Mesendoderm (in vitro differentiated cells): ENCODE data around the gene DNMBP.

Experiments used
- DNase-seq: peaks from one replicate; pipeline ENCODE4 v3.0.0; 2013
- H2AK5ac ChIP-seq: 2 replicates; pipeline ENCODE4 v1.6.1; 2013; ENCODE audit warnings: low read length, inconsistent platforms
- H2BK120ac ChIP-seq: 2 replicates; pipeline ENCODE4 v1.6.1; 2013; ENCODE audit warnings: low read depth, mild to moderate bottlenecking, low read length, moderate library complexity, mixed read lengths
- H2BK15ac ChIP-seq: replicated peaks from 2 replicates; pipeline ENCODE4 v1.6.1; 2013; ENCODE audit warnings: low read depth, mild to moderate bottlenecking, moderate library complexity
- H2BK5ac ChIP-seq: 2 replicates; pipeline ENCODE4 v1.6.1; 2013; ENCODE audit warnings: low read length, inconsistent platforms
- H3K18ac ChIP-seq: 2 replicates; pipeline ENCODE4 v1.6.1; 2013; ENCODE audit warnings: mild to moderate bottlenecking, low read length, mixed read lengths
- H3K23ac ChIP-seq: one replicate; pipeline ENCODE4 v1.6.1; 2013; ENCODE audit warnings: low read length
- H3K27ac ChIP-seq: 2 replicates; pipeline ENCODE4 v1.5.1; 2013; ENCODE audit warnings: low read depth, mild to moderate bottlenecking, inconsistent platforms, low read length, moderate library complexity
- H3K27me3 ChIP-seq: 2 replicates; pipeline ENCODE4 v1.6.1; 2013; ENCODE audit warnings: low read length, control low read depth, mild to moderate bottlenecking, inconsistent platforms; ENCODE audit not compliant: insufficient read depth, poor library complexity
- H3K36me3 ChIP-seq: 2 replicates; pipeline ENCODE4 v1.6.1; 2013; ENCODE audit warnings: low read length, inconsistent platforms; ENCODE audit not compliant: control insufficient read depth, insufficient read depth
- H3K4ac ChIP-seq: one replicate; pipeline ENCODE4 v1.6.1; 2013; ENCODE audit warnings: low read depth, mild to moderate bottlenecking, low read length, moderate library complexity
- H3K4me1 ChIP-seq: 2 replicates; pipeline ENCODE4 v1.6.1; 2013; ENCODE audit warnings: low read depth, low read length, inconsistent platforms; ENCODE audit not compliant: control insufficient read depth
- H3K4me2 ChIP-seq: 2 replicates; pipeline ENCODE4 v1.6.1; 2013; ENCODE audit warnings: low read length
- H3K4me3 ChIP-seq: 2 replicates; pipeline ENCODE4 v1.5.1; 2013; ENCODE audit warnings: mild to moderate bottlenecking, low read length
- H3K56ac ChIP-seq: one replicate; pipeline ENCODE4 v1.6.1; 2013; ENCODE audit warnings: low read length
- H3K79me1 ChIP-seq: 2 replicates; pipeline ENCODE4 v1.6.1; 2013; ENCODE audit warnings: low read length, inconsistent platforms
- H3K79me2 ChIP-seq: 2 replicates; pipeline ENCODE4 v1.6.1; 2013; ENCODE audit warnings: mild to moderate bottlenecking, low read length; ENCODE audit not compliant: control insufficient read depth, insufficient read depth
- H3K9ac ChIP-seq: 2 replicates; pipeline ENCODE4 v1.6.1; 2013; ENCODE audit warnings: low read length, inconsistent platforms
- H4K5ac ChIP-seq: one replicate; pipeline ENCODE4 v1.6.1; 2013; ENCODE audit warnings: low read length
- H4K8ac ChIP-seq: one replicate; pipeline ENCODE4 v1.6.1; 2013; ENCODE audit warnings: low read depth, mild to moderate bottlenecking, control low read depth, low read length, moderate library complexity
- WGBS: extraction: QIAGEN DNeasy Blood & Tissue Kit; methylation state at CpG from one replicate; pipeline ENCODE4 v1.1.7; 2013; ENCODE audit warnings: low lambda C conversion rate, missing lambda C conversion rate; ENCODE audit not compliant: insufficient coverage; ENCODE audit errors: extremely low coverage; 5-methylcytosine and 5-hydroxymethylcytosine counted together

The DNMBP gene

DNA sequence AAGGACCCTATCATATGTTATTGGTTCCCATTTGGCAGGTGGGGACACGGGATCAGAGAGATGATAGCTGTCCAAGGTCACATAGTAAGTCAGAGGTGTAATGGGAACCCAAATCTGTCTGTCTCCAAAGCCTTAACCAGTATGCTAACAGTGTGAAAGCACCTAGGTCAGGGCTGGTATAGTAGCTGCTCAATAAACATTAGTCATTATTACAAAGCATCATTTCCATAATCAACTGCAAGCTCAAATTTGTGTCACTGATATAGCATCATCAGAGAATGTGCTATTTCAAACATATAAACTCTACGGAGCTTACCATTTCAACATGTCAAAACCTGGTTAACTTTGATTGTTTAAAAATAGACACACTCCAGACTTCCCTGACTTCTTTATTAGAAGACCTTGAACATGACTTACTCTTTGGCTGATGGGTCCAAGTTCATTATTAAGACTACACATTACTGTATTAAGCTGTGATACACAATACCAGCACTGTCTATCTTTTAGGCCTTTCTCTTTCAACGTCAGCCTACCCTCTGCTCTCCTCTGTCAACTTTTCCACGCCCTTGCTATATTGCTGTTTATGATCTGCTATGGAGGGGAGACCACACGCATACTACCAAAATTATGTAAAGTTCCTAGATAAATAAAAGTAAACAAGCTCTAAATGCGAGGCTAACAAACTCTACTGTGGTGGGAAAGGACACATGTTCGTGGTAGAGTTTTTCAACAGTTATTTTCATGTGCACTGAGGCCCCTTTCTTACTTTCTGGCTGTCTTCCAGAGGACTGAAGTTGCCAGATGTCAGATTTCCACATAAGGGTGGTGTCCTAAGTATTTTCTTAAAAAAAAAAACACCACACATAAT lies 33.6 kb downstream of the DNMBP start:
- Histone ChIP-seq H3K56ac (peak overlapping the region; percentile 60), H2AK5ac (no peak overlapping the region), H3K27ac (no peak overlapping the region), H3K4me1 (peaks cover 14% of the 10 kb centered on the region), H3K79me2 (peaks cover 4% of the 10 kb centered on the region), H3K4ac (peak overlapping the region; percentile 55), H2BK5ac (peak overlapping the region; percentile 43), H3K79me1 (peaks cover 6% of the 10 kb centered on the region), H2BK15ac (peak overlapping the region; percentile 100), H2BK120ac (peak overlapping the region; percentile 49), H3K18ac (peak overlapping the region; percentile 99), H4K5ac (no peak overlapping the region), H4K8ac (no peak overlapping the region), H3K4me3 (no peak overlapping the region), H3K4me2 (no peak overlapping the region), H3K9ac (no peak overlapping the region), H3K36me3 (no peaks in the 10 kb centered on the region), H3K27me3 (no peaks in the 10 kb centered on the region), H3K23ac (no peak overlapping the region)
- WGBS = no CpG with 5 or more reads among the region's 7 CpGs
- DNase-seq = no peak

DNA sequence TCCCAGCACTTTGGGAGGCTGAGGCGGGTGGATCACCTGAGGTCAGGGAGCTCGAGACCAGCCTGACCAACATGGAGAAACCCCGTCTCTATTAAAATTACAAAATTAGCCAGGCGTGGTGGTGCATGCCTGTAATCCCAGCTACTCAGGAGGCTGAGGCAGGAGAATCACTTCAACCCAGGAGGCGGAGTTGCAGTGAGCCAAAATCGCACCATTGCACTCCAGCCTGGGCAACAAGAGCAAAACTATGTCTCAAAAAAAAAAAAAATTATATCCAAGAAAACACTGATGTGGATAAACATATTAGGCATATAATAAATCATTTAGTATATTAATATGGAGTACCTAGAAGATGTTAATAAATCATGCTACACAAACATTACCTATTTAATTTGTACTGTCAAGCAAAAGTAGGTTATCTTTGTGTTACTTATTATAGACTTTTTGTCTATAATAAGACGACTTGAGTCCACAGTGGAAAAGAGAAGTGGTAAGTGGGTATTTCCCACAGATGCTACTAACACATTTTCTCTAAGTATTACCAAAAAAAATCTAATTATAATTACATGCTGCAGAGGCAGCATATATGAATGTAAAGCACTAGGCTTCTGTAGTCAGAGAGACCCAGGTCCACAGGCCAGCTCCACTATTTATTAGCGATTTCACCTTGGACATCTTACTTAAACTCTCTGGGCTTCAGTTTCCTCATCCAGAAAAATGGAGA lies 34.5 kb downstream of the DNMBP start:
- Histone ChIP-seq H3K56ac (no peak overlapping the region), H3K18ac (no peak overlapping the region), H2AK5ac (no peak overlapping the region), H3K4me1 (peaks cover 14% of the 10 kb centered on the region), H3K27me3 (no peaks in the 10 kb centered on the region), H2BK15ac (peak overlapping the region; percentile 57), H3K79me2 (peaks cover 4% of the 10 kb centered on the region), H4K8ac (no peak overlapping the region), H2BK120ac (no peak overlapping the region), H3K27ac (no peak overlapping the region), H4K5ac (no peak overlapping the region), H3K79me1 (peaks cover 6% of the 10 kb centered on the region), H3K9ac (no peak overlapping the region), H3K4ac (no peak overlapping the region), H3K4me3 (no peak overlapping the region), H3K4me2 (no peak overlapping the region), H2BK5ac (no peak overlapping the region), H3K36me3 (no peaks in the 10 kb centered on the region), H3K23ac (no peak overlapping the region)
- no CpG with 5 or more reads among the region's 8 CpGs for WGBS
- DNase-seq = no peak

DNA sequence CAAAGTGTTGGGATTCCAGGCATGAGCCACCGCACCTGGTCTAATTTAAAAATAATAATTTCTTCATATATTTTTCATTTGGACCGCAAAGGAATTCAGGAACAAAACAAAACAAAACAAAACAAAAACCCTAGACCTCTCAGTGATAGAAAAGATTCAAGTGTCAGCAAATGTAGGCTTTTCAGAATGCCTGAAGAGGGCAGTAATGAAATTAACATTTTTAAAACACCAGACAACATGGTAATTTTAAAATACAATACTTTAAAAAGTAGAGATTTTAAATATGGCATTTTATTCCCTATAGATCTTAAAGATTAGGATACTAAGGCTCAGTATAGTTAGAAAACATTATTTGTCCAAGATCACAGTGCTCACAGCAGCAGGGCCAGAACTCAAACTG lies 36.6 kb downstream of the DNMBP start:
- DNase-seq = no peak
- Histone ChIP-seq H3K27me3 (no peaks in the 10 kb centered on the region), H3K56ac (no peak overlapping the region), H3K79me2 (peaks cover 2% of the 10 kb centered on the region), H3K36me3 (no peaks in the 10 kb centered on the region), H3K23ac (no peak overlapping the region), H4K5ac (no peak overlapping the region), H2BK120ac (no peak overlapping the region), H3K27ac (no peak overlapping the region), H2BK5ac (no peak overlapping the region), H3K79me1 (peaks cover 2% of the 10 kb centered on the region), H4K8ac (no peak overlapping the region), H3K9ac (no peak overlapping the region), H3K18ac (no peak overlapping the region), H3K4me3 (no peak overlapping the region), H3K4me1 (peaks cover 5% of the 10 kb centered on the region), H2AK5ac (no peak overlapping the region), H2BK15ac (no peak overlapping the region), H3K4ac (no peak overlapping the region), H3K4me2 (no peak overlapping the region)
- WGBS = no CpG with 5 or more reads among the region's 2 CpGs

DNA sequence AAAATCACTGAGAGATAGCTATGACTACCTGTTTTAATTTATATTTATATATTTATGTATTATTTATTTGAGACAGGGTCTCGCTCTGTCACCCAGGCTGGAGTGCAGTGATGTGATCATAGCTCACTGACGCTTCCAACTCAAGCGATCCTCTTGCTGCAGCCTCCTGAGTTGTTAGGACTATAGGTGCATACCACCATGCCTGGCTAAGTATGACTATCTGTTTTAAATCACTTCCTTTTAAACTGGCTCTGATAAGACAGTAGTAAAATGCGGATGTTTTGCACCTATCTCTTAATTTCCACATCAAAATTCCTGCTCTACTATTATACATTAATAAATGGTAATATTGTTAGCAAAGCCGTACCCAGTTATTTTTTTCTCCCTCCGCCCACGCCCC lies 41.8 kb downstream of the DNMBP start:
- no peak overlapping the region for H3K9ac ChIP-seq
- no peak overlapping the region for H3K27ac ChIP-seq
- H3K4me3 ChIP-seq = no peak overlapping the region
- H2BK120ac ChIP-seq = no peak overlapping the region
- H3K27me3 ChIP-seq = no peaks in the 10 kb centered on the region
- H3K36me3 ChIP-seq = no peaks in the 10 kb centered on the region
- no peak overlapping the region for H2AK5ac ChIP-seq
- H3K4me2 ChIP-seq = no peak overlapping the region
- H3K79me1 ChIP-seq = no peaks in the 10 kb centered on the region
- no peak overlapping the region for H3K18ac ChIP-seq
- WGBS = no CpG with 5 or more reads among the region's 7 CpGs
- no peak overlapping the region for H4K5ac ChIP-seq
- no peak overlapping the region for H3K56ac ChIP-seq
- H3K79me2 ChIP-seq = no peaks in the 10 kb centered on the region
- no peak overlapping the region for H3K23ac ChIP-seq
- DNase-seq = no peak
- no peak overlapping the region for H2BK15ac ChIP-seq
- no peak overlapping the region for H4K8ac ChIP-seq
- H2BK5ac ChIP-seq = no peak overlapping the region
- peaks cover 2% of the 10 kb centered on the region for H3K4me1 ChIP-seq
- no peak overlapping the region for H3K4ac ChIP-seq

DNA sequence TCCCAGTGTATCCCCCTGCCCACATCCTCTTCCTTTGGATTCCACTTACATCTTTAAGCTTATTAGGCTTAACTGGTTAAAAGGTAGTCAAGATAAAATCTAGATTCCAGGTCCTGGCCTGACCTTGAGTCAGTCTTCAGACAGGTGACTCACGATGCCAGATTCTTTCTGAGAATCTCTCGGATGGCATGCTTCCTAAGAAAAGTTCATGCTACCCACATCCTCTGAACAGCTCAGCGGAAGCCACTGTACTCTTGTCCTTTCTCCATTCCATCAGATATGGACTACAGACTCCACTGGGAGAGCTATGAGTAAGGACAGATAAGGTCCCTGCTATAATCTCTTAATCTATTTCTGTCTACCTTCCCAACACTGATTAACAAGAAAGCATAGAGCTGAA lies 43.4 kb downstream of the DNMBP start:
- WGBS = no CpG with 5 or more reads among the region's 3 CpGs
- Histone ChIP-seq H3K4ac (no peak overlapping the region), H3K23ac (no peak overlapping the region), H2AK5ac (no peak overlapping the region), H3K4me3 (no peak overlapping the region), H3K9ac (no peak overlapping the region), H4K8ac (no peak overlapping the region), H3K18ac (no peak overlapping the region), H3K27me3 (no peaks in the 10 kb centered on the region), H2BK15ac (no peak overlapping the region), H3K36me3 (no peaks in the 10 kb centered on the region), H4K5ac (no peak overlapping the region), H3K79me1 (no peaks in the 10 kb centered on the region), H3K79me2 (no peaks in the 10 kb centered on the region), H2BK5ac (no peak overlapping the region), H3K4me1 (peaks cover 2% of the 10 kb centered on the region), H3K4me2 (no peak overlapping the region), H3K27ac (no peak overlapping the region), H2BK120ac (no peak overlapping the region), H3K56ac (no peak overlapping the region)
- peak; percentile 73 for DNase-seq
